ENCODE data around the gene HOXD12. TPM values are rescaled to one million over a fixed set of nuclear protein-coding genes. Genes with fewer than 3 reads are reported as not detected.

The HOXD12 gene
- total RNA-seq, 1 donor from 2014 or later, result 0.27 TPM

- Mint-ChIP-seq H3K36me3 (peaks cover 2% of the 10 kb centered on the region), H3K4me3 (no peak overlapping the region), H3K9me3 (no peaks in the 10 kb centered on the region), H3K4me1 (peaks cover 5% of the 10 kb centered on the region), H3K27me3 (ENCODE audit: low read depth) (peaks cover 99% of the 10 kb centered on the region), H3K27ac (no peak overlapping the region)
- no peak for TF ChIP-seq CTCF (IDR thresholded peaks at IDR 0.05; ENCODE audit: unreplicated experiment)
- DNase-seq (ENCODE audit: low spot score in 2 of 2, unreplicated experiment in 2 of 2), result no peak
Observed at GRCh38 chr2:176146101-176146500, 46.5 kb downstream of the HOXD12 start.

- Mint-ChIP-seq H3K4me1 (peaks cover 5% of the 10 kb centered on the region), H3K27ac (no peak overlapping the region), H3K36me3 (peaks cover 2% of the 10 kb centered on the region), H3K4me3 (no peak overlapping the region), H3K27me3 (ENCODE audit: low read depth) (peaks cover 98% of the 10 kb centered on the region), H3K9me3 (no peaks in the 10 kb centered on the region)
- TF ChIP-seq CTCF (IDR thresholded peaks at IDR 0.05; ENCODE audit: unreplicated experiment), result no peak
- DNase-seq (ENCODE audit: low spot score in 2 of 2, unreplicated experiment in 2 of 2), result no peak
Observed at GRCh38 chr2:176146645-176147044, 47.0 kb downstream of the HOXD12 start.

GRCh38 chr2:176147210-176147799 is 47.7 kb downstream of the HOXD12 start:
- no peaks in the 10 kb centered on the region for H3K9me3 Mint-ChIP-seq
- H3K4me1 Mint-ChIP-seq, result peaks cover 6% of the 10 kb centered on the region
- DNase-seq (ENCODE audit: low spot score in 2 of 2, unreplicated experiment in 2 of 2), result no peak
- H3K27ac Mint-ChIP-seq, result no peak overlapping the region
- H3K4me3 Mint-ChIP-seq, result no peak overlapping the region
- no peak for TF ChIP-seq CTCF (IDR thresholded peaks at IDR 0.05; ENCODE audit: unreplicated experiment)
- H3K36me3 Mint-ChIP-seq, result peaks cover 2% of the 10 kb centered on the region
- H3K27me3 Mint-ChIP-seq (ENCODE audit: low read depth), result peaks cover 98% of the 10 kb centered on the region

- H3K9me3 Mint-ChIP-seq, result no peaks in the 10 kb centered on the region
- TF ChIP-seq CTCF (IDR thresholded peaks at IDR 0.05; ENCODE audit: unreplicated experiment), result no peak
- no peak overlapping the region for H3K27ac Mint-ChIP-seq
Observed at GRCh38 chr2:176147800-176148496, 48.4 kb downstream of the HOXD12 start.

GRCh38 chr2:176148751-176149421 is 49.3 kb downstream of the HOXD12 start:
- TF ChIP-seq CTCF (IDR thresholded peaks at IDR 0.05; ENCODE audit: unreplicated experiment), result no peak
- Mint-ChIP-seq H3K27ac (no peak overlapping the region), H3K4me1 (peaks cover 6% of the 10 kb centered on the region), H3K27me3 (ENCODE audit: low read depth) (peaks cover 98% of the 10 kb centered on the region), H3K36me3 (peaks cover 2% of the 10 kb centered on the region), H3K4me3 (no peak overlapping the region), H3K9me3 (no peaks in the 10 kb centered on the region)
- DNase-seq (ENCODE audit: low spot score in 2 of 2, unreplicated experiment in 2 of 2), result no peak

More at GRCh38 chr2:176147800-176148496, 48.4 kb downstream of the HOXD12 start:
- H3K36me3 Mint-ChIP-seq, result peaks cover 2% of the 10 kb centered on the region
- no peak for DNase-seq (ENCODE audit: low spot score in 2 of 2, unreplicated experiment in 2 of 2)
- peaks cover 6% of the 10 kb centered on the region for H3K4me1 Mint-ChIP-seq
- no peak overlapping the region for H3K4me3 Mint-ChIP-seq
- peaks cover 98% of the 10 kb centered on the region for H3K27me3 Mint-ChIP-seq (ENCODE audit: low read depth)
